HK-2 (cell line): Measurements from ENCODE around the gene UMPS.

Source experiments
- DNase-seq: peaks from one replicate; pipeline ENCODE4 v3.0.0-alpha.2; 2018; ENCODE audit not compliant: unreplicated experiment

UMPS gene

DNA sequence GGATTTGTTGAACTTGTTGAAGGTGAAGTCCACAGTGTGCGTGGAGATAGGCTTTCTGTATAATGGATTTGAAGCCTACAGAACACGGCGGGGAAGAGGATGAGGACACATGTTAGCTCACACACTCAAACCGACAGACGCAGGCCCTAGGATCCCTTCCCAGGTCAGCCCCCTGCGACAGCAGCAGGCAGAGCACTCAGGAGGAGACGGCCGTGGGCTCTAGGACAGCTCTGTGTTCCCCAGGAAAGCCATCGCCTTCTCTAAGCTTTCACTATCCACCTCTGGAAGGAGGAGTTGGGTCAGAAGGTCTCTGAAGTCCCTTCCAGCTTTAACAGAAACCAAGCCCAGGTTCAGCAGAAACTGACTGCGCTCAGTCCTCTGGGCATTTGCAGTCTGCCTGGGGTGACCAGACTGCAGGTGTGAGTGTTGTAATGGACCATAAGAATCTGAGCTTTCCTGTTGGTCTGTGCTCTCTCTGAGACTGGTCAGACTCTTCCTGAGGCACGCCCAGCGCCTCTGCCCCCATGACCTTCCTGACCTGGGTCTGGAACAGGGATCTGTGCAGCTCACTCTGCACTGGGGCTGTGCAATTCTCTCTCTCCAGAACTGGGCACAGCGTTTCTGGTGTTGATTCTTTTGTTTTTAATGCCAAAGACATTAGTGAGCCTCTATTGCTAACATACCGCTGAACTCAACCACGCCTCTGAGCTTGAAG, 33.5 kb downstream of the UMPS start:
- no peak for DNase-seq

DNA sequence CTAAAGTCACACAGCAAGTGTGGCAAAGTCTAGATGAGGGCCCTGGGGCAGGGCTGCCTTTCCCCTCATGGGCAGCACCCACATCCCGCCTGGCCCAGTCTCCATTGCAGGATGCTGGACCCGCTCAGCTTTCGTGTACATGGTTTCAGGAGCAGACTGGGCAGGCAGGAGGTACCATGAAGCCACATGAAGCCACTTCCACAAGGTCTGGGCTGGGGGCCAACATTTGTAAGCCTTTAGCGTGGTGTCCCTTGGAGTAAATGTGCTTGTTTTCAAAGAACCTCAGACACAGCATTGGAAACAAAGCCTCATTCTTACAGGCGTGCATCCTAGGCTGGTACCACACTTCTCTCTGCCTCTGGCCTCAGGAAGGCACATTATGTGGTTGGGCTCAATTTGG, 34.5 kb downstream of the UMPS start:
- DNase-seq, result no peak

DNA sequence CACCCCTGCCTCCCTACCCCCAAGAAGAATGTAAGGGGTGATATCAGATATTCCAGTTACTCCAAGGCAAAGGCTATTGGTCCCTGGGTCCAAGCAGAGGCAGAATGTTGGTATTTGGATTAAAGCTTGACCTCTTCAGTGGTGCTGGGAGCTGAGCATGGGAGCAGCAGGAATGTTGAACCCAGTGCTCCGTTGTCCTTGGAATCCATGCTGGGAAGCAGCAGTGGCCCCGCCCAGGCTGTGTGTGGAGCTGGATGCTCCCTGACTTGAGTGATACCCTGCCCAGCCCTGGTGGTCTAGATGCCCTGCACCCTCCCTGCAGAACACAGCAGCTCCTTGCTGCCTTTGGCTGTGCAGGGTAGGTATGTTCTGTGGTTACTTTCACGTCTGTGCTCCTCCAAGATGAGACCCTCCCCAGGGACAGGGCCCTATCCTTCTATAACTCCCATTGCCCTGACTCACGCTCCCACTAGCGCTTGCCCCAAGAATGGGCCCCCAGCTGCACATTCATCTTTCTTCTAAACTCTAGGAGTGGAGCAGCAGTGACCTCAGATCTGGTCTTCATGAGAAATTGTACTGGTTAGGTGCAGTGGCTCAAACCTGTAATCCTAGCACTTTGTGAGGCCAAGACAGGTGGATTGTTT, 35.1 kb downstream of the UMPS start:
- DNase-seq, result no peak

DNA sequence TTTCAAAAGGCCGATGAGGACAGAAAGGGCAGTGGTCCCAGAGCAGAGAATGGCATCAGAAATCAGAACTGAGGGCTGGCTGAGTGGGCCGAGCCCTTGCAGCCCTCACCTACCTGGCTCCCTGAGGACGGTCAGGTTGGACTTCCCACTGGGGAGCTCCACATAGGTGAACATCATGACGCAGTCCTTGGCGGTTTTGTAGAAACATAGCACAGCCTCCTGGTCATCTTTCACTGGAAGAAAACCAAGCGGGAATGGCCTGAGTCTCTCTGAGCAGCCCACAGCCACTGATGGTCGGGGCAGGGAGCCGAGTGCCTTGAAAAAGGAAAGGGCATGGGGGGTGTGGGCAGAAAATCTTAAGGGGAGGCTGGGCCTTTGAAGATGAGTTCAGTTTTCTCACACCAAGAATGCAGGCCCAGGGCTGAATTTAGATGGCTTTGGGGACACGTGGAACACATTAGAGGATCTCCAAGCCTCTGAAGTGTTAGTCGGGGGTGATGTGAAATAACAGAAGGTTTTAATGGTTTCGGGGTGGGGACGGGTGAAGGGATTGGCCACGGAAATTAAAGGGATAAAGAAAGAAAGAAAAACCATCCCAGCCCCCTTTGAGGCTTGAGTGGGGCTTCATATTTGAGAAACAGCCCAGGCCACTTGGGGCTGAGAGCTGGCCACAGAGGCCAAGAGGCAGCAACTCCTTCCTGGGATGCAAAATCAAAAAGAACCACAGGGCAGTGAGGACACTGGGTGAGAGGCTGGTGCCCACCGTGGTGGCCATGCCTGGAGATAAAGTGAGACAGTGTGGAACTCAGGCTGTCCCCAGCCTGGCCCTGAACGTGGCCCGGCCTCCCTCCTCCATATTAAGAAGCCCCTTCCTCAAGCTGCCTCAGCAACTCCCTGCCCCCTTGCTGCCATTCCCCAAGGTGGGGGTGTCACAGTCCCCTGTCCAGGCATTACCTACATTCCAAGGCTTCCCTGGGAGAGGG, 36.2 kb downstream of the UMPS start:
- DNase-seq, result no peak

DNA sequence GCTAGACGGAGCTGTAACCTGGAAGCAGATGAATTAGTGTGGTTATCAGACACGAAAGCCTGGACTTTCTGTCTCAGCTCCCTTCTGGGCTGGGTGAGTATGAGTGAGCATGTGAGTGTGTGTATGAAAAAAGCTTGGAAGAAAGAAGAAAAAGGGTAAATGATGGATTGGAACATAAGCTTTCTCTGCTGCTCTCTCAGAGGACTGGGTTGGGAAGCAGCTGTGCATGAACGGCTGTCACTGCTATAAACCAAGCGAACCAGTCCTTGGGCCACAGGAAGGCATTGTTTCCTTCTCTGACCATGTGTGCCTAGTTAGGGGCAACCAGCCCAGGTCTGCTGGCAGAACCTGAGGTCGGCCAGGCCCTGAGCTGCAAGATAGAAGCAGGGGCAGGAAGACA, 37.0 kb downstream of the UMPS start:
- no peak for DNase-seq

DNA sequence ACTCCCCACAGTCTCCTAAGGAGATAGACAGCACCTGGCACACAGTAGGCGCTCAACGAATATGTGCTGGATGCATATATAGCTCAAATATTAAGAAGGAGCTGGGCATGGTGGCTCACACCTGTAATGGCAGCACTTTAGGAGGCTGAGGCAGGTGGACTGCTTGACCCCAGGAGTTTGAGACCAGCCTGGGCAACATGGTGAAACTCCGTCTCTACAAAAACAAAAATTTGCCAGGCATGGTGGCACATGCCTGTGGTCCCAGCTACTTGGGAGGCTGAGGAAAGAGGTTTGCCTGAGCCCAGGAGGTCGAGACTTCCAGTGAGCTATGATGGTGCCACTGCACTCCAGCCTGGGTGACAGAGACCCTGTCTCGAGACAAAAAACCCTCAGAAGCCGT, 37.4 kb downstream of the UMPS start:
- DNase-seq, result no peak

DNA sequence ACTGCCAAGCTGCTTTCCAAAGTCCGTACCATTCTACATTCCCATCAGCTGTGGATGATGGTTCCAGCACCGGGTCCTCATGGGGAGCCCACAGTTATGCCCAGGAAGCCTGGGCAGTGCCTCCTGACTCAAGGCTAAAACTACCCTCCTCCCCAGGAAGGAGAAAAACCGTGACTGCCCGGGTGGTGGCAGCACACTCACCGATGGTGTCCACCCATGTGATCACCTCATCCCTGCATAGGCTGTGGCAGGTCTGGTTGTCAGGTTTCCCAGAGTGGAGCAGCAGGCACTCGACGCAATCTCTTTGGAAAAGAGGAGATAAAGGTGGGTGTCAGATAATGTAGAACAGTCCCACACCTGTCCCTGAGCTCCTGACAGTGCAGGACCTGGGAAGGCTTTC, 38.6 kb downstream of the UMPS start:
- no peak for DNase-seq

DNA sequence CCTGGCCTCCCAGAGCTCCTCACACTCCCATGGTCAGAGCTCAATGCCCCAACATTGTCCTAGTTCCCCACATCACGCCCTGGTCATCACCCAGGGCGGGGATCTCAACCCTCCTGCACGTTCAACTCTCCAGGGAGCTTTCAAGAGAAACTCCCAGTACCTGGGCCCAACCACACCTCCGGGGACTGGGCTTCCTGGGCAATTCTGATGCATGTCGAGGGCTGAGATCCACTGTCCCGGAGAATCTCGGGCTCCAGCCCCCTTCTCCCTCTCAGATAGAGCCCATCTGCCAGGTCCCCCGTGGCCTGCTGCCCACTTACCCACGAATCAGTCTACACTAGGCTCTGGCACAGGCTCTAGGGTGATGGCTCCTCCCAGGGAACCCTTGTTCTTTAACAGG, 39.2 kb downstream of the UMPS start:
- DNase-seq, result no peak

DNA sequence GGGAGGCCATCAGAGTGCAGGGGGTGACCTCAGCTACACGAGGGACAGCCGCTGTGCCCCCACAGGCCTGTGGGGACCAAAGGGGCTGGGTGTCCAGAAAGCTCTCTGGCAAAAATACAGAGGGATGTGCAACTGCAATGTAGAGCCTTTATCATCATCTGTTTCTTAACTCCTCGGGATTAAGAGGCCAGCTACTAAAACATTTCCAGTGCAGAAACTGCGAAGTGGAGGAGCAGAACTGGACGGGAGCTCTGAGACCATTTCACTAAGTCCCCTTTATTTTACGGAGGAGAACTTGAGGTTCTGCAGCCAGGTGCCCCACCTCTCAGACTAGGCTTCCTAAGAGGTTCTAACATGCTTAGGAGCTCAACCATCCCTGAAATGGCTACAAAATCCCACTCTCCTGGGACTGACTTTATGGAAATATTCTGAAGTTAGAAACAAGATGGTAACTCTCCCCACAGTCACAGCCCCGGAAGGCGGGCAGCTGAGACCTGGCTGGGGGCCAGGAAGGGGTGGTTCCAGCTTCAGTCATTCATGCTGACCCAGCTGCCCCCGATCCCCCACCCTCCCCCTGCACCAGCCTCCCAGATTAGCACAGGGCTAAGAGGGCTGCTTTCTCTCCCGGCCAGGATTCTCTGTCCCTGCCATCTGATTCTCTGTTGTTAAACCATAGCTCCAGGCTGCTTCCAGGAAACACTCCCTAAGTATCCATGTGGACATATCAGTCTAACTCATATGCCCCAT, 40.3 kb downstream of the UMPS start:
- no peak for DNase-seq

DNA sequence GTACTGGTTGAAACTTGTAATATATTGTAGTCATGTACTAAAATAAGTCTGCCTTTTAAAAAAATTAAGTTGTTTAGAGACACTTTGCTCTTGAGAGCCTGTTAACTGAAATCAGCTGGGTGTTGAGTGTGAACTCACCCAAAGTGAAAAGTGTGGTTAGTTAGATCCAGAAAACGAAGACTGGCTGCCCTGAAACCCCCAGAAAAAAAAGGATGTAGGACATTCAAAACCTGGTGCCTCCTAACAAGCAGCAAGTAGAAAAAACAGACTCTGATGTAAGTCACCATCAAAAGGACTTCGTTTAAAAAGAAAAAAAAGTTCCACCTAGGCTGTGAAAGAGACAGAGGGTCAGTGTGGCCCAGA, 40.8 kb downstream of the UMPS start:
- no peak for DNase-seq

DNA sequence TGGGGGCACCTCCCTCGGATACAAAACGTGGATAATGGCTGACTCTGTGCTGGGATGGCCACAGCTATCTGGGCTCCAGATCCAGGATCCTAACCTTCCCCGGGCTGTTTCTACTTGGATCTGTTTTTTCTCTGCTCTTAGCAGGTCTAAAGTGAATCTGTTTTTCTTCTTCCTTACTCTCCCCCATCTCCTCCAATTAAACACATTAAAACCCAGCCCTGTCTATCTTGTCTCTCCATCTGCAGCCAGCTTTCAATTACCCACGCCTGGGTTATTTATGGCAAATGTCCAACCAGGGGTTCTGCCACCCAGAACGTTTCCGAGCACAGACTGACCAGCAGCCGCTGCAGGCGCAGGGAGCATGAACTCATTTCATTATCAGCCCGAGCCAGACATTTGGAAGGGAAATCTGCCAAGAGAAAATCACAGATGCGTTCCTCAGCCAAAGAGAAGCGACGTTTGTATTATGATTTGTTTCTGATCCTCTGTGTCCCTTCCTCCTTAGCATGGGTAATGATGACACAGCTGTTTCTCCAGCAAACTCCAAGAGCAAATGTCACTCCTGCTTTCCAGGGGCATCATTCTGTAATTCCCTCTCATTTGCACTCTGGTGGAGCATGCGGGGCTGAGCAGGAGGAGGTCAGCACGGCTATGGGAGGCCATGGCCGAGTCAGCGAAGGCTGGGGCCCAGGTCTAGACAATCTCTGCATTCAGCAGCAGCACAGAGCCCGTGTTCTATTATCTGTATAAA, 42.0 kb downstream of the UMPS start:
- DNase-seq, result no peak

DNA sequence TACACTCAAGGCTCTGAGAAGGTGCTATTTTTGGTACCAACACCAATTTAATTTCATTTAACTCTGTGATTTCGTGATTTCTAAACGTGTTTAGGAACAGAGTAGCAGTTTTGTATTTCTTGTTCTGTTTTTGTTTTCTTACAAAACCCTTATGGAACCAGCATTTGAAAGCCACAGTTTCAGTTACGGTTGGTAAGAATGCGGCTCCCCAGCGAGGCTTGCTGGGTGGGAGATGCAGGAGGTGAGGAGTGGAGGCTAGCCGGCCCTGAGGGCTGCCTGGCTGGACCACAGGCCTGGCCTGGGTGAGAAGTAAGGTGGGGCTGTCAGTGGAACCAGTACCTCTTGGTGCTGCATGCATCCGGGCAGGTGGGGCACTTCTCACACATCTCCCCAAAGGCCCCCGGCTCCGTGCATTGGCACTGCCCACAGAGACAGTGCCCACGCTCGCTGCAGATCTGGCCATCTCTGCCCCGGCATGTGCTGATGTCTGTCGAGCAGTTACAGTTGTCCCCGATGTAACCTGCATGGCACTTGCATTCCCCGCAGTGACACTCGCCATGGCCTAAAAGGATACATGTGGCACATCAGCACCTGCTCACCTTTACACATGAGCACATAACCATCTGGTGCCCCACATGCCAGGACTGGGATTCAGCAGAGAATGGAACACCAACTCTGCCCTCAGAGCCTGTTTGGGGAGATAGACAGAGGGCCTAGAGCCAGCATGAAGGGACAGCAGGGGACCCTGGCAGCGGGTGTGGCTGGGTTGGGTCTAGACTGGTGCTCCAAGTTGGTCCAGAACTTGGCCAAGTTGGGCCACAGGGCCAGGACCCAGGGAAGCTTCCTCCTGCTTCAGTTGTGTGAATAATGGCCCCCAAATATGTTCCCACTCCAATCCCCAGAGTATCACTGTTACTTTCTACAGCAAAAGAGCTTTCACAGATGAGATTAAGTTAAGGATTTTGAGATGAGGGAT, 43.4 kb downstream of the UMPS start:
- DNase-seq, result no peak

DNA sequence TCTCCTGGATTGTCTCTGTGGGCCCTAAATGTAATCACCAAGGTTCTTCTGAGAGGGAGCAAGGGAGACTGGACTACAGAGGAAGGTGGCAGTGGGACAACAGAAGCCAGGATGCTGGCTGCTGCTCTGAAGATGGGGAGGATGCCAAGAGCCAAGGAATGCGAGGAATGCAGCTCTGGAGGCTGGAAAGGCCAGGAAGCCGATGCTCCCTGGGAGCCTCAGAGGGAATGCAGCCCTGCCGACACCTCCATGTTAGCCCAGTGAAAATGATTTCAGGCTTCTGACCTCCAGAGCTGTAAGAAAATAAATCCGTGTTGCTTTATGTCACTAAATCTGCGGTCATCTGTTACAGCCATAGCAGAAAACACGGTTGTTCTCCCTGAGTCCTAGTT, 44.1 kb downstream of the UMPS start:
- DNase-seq, result peak; percentile 57

DNA sequence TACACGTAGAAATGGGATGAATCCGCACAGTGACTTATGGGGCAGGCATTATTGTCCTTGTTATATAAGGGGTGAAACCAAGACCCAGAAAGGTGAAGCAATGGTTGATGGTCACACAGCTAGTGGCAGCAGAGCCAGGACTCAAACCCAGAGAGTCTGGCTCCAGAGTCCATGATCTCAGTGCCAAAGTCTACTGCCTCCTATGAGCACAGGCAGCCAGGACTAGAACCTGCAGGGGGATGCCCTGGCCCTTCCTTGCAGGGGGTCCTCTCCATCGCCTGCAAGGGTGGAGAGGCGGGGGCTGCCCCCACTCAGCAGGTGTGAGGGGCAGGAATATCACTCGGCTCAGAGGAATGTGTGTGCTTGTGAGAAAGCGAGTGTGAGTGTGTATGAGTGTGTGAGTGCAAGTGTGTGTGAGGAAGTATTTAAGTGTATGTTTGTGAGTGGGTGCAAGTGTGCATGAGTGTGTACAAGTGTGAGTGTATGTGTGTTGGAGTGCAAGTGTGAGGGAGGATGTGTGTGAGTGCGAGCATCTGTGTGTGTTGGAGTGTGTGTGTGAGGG, 44.7 kb downstream of the UMPS start:
- no peak for DNase-seq

DNA sequence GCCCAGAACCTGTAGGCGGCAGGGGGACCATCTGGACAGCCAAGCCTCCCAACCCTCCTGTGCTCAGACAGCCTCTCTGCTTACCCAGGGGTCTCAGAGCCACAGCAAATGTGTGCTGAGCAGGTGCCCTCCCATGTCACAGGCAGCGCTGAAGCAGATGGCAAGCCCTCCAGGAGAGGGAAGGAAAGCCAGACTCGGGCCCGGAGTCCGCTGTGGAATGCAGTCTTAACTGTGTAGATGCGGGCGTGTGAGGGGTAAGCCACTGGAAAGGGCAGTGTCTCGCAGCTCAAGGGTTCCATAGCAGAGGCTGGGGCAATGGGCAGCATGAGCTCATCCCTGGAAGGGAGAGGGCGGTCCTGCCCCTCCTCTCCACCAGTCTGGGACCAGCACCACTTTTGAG, 45.6 kb downstream of the UMPS start:
- no peak for DNase-seq

DNA sequence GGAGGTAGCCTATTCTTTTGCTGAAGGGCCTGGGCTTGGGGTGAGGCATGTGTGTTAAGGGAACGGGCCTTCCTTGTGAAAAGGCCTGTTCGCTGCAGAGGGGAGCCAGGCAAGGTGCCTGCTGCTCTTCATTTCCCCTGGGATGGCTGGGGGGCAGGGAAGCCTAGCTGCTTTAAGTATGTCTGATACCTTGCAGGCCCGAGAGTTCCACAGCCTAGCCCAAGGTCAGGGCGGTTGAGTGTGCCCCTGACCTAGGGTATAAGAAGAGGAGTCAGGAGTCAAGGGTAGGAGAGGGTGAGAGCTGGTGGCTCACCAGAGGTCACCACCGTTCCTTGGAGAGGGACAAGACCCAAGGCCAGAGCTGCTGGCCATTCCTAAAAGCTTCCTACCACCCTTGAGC, 46.6 kb downstream of the UMPS start:
- DNase-seq, result no peak

DNA sequence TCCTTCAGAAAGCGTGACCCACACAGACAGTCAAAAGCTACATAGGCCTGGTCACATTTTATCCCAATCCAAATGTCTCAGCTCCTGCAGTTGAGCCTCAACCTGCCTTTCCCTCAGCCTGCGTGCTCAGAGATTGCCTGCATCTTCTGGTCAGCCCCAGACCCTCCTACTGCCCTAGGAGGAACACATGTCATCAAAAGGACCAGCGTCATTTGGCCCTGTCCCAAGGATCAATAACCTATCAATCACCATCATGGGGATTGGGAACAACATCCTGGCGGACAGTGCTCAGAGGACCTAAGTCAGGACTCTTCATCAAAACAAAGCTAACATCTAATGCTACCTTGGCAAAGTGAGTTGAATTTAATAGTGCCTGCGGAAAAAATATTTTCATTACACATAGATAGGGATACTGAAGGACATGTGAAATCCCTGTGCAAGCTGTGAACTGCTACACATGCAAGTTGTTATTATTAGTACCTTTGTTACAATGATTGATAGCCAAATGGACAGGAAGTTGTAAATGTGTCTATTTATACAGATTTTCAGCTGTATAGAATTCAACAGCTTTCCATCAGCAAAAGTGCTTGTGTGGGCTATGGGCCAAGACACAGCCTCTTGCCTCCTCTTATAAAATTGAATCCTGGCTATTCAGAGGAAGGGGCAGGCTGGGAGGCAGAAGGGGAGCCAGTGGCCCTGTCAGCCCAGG, 47.7 kb downstream of the UMPS start:
- DNase-seq, result no peak

DNA sequence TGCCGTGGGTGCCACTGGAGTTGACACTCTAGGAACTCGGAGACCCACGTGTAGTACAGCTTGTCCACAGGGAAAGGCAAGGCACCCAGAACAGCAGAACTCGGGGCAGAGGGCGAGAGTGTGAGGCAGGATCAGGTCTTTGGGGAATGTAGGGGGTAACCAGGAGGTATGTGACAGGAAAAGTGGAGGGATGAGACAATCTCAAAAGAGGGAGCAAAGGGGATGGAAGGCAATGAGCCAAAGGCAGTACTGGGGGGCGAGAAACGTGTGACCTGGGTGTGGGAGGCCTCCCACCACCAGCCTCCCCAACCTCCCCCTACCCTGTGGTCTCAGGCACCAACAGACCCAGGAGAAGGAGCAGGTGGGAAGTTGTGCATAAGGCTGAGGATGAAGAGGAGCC, 48.9 kb downstream of the UMPS start:
- DNase-seq, result no peak

DNA sequence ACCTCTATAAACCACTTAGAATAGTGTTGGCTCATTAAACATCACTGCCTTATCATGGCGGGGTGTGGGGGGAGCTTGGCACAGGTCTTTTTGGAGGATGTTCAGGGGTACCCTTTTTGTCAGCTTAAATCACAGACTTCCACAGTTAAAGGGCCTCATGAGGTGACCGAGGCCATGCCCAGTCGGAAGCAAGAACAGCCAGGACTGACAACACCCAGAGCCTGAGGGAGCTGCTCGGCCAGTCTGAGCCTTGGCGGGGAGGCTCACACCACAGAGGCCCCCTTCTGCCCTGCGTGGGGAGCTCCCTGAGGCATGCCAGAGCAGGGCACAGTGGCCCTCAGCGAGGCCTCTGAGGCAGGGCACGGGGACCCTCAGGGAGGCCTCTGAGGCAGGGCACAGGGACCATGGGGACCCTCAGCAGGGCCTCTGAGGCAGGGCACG, 49.5 kb downstream of the UMPS start:
- no peak for DNase-seq
